ENCODE measurements around the gene TRPV4.

DNA sequence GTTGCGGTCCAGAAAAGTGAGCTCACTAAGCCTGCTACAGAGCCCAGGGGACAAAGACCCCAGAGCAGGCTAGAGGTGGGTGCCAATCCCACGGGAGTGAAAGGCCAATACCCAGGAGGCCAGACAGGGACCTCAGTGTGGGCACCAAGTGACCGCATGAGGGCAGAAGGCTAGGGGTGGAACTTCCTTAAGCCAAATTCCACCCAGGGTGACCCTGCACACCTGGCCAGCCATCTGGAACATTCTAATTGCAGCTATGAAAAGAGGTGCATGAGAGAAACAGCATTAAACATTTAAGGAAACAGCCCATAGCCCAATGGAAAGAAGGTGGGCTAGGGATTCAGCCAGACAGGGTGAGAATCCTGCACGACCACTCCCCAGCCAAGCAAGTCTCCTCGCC lies 27.8 kb upstream of the TRPV4 start:
- TF ChIP-seq, protein P1, sequence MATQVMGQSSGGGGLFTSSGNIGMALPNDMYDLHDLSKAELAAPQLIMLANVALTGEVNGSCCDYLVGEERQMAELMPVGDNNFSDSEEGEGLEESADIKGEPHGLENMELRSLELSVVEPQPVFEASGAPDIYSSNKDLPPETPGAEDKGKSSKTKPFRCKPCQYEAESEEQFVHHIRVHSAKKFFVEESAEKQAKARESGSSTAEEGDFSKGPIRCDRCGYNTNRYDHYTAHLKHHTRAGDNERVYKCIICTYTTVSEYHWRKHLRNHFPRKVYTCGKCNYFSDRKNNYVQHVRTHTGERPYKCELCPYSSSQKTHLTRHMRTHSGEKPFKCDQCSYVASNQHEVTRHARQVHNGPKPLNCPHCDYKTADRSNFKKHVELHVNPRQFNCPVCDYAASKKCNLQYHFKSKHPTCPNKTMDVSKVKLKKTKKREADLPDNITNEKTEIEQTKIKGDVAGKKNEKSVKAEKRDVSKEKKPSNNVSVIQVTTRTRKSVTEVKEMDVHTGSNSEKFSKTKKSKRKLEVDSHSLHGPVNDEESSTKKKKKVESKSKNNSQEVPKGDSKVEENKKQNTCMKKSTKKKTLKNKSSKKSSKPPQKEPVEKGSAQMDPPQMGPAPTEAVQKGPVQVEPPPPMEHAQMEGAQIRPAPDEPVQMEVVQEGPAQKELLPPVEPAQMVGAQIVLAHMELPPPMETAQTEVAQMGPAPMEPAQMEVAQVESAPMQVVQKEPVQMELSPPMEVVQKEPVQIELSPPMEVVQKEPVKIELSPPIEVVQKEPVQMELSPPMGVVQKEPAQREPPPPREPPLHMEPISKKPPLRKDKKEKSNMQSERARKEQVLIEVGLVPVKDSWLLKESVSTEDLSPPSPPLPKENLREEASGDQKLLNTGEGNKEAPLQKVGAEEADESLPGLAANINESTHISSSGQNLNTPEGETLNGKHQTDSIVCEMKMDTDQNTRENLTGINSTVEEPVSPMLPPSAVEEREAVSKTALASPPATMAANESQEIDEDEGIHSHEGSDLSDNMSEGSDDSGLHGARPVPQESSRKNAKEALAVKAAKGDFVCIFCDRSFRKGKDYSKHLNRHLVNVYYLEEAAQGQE (IDR thresholded peaks at IDR 0.05; ENCODE audit: low read depth, low read length), result no peak
- TF ChIP-seq, protein P2, sequence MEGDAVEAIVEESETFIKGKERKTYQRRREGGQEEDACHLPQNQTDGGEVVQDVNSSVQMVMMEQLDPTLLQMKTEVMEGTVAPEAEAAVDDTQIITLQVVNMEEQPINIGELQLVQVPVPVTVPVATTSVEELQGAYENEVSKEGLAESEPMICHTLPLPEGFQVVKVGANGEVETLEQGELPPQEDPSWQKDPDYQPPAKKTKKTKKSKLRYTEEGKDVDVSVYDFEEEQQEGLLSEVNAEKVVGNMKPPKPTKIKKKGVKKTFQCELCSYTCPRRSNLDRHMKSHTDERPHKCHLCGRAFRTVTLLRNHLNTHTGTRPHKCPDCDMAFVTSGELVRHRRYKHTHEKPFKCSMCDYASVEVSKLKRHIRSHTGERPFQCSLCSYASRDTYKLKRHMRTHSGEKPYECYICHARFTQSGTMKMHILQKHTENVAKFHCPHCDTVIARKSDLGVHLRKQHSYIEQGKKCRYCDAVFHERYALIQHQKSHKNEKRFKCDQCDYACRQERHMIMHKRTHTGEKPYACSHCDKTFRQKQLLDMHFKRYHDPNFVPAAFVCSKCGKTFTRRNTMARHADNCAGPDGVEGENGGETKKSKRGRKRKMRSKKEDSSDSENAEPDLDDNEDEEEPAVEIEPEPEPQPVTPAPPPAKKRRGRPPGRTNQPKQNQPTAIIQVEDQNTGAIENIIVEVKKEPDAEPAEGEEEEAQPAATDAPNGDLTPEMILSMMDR (IDR thresholded peaks at IDR 0.05), result no peak
- no peak for TF ChIP-seq POLR2AphosphoS5 (IDR thresholded peaks at IDR 0.05; ENCODE audit: low read depth, low read length)
- no peak for TF ChIP-seq GABPA (IDR thresholded peaks at IDR 0.05; ENCODE audit: low read depth)
- TF ChIP-seq, protein P3, sequence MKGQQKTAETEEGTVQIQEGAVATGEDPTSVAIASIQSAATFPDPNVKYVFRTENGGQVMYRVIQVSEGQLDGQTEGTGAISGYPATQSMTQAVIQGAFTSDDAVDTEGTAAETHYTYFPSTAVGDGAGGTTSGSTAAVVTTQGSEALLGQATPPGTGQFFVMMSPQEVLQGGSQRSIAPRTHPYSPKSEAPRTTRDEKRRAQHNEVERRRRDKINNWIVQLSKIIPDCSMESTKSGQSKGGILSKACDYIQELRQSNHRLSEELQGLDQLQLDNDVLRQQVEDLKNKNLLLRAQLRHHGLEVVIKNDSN (IDR thresholded peaks at IDR 0.05; ENCODE audit: borderline replicate concordance, low read depth), result no peak
- TF ChIP-seq JUND (IDR thresholded peaks at IDR 0.05), result no peak
- TF ChIP-seq SIN3A (IDR thresholded peaks at IDR 0.05; ENCODE audit: borderline replicate concordance, low read depth, low read length), result no peak
- no peak for TF ChIP-seq EP300 (IDR thresholded peaks at IDR 0.05; ENCODE audit: borderline replicate concordance in 1 of 2, low read depth in 1 of 2, low read length in 1 of 2)
- TF ChIP-seq, protein P4, sequence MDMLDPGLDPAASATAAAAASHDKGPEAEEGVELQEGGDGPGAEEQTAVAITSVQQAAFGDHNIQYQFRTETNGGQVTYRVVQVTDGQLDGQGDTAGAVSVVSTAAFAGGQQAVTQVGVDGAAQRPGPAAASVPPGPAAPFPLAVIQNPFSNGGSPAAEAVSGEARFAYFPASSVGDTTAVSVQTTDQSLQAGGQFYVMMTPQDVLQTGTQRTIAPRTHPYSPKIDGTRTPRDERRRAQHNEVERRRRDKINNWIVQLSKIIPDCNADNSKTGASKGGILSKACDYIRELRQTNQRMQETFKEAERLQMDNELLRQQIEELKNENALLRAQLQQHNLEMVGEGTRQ (IDR thresholded peaks at IDR 0.05; ENCODE audit: borderline replicate concordance, low read depth, low read length), result no peak
- no peak for TF ChIP-seq NRF1 (IDR thresholded peaks at IDR 0.05; ENCODE audit: low read depth, low read length)
- TF ChIP-seq, protein P5, sequence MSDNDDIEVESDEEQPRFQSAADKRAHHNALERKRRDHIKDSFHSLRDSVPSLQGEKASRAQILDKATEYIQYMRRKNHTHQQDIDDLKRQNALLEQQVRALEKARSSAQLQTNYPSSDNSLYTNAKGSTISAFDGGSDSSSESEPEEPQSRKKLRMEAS (IDR thresholded peaks at IDR 0.05; ENCODE audit: low read depth), result no peak
- no peak for TF ChIP-seq RAD21 (IDR thresholded peaks at IDR 0.05; ENCODE audit: low read length)
